SKM-1 treated with dmso at 0.1 percent for 144 hours (cell line): ENCODE measurements around the gene SPAG9.

ENCODE experiments used
- DNase-seq: peaks from one replicate; lab custom pipeline; 2025; ENCODE audit not compliant: unreplicated experiment; lab: John Stamatoyannopoulos, UW

Gene SPAG9

DNA sequence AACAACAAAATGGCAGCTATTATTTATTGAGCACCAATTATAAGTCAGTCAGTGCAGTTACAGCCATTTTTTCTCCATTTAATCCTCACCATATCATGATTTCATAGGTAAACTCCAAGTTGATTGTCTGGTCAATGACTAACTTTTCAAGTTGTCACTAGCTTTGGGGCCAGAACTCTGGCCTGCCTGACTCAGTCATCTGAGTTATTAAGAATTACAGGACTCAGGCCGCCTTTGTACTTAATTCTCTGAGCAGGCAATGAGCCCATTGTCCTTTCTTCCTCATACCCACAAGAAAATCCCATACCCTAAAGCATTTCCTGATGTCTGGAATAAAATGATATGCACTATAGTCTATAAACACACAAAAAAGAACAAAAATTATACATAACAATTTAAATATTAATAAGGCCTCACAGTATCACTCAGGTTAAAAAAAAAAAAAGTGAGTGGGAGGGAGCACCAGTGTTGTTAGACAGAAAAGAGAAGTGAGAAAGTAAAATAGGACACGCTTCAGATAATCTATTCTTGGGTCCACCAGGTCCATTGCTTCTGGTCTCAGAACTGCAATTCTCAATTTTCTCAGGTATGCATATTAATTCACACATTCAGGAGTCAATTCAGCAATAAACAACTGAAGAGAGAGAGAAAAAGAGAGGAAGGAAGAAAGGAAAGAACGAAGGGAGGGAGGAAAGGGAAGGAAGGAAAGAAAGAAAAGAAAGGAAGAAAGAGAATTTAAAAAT lies 70.2 kb downstream of the SPAG9 start:
- DNase-seq: no peak

GRCh38 chr17:51046514-51047384 lies 73.9 kb downstream of the SPAG9 start:
- DNase-seq: no peak

DNA sequence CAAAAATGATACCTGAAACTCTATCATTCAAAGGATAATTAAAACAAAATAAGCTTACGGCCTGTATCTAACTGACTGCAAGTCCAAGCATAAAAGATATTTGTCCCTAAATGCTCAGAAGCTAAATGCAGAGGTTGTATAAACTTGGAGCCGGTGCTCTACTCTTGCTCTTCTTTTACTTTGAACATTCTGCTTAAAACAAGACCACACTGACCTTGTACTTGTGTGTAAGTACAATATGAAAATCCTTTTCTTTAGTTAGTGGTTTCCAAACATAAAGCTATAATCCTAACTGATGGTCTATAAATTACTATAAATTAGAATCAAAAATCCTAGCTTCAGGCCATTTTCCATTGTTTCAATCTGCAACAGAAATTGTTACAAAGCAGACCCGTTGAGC lies 74.6 kb downstream of the SPAG9 start:
- DNase-seq: no peak

DNA sequence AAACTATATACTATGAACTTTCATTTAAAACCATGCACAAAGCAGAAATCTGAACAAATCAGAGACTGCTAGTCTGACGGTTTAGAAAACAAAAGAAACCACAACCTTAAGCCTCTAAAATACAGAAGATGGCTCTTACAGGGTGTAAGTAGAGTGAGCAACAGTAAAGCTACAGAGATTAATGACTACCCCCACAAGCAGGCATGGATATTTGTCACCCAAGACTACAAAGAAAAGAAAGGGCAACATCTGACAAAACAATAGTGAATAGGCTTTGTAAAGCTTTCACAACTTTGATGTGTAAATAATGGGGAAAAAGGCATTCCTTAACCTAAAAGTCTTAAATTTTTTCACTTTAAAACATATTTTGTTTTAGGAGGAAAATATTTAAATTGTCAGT lies 75.0 kb downstream of the SPAG9 start:
- DNase-seq: no peak

GRCh38 chr17:51044976-51045375 lies 75.7 kb downstream of the SPAG9 start:
- DNase-seq: no peak

- DNase-seq: peak; percentile 4
These were observed 84.6 kb downstream of the SPAG9 start for GRCh38 chr17:51036084-51036483.

GRCh38 chr17:51035431-51035830 lies 85.2 kb downstream of the SPAG9 start:
- no peak for DNase-seq

GRCh38 chr17:51034800-51035199 lies 85.9 kb downstream of the SPAG9 start:
- no peak for DNase-seq

DNA sequence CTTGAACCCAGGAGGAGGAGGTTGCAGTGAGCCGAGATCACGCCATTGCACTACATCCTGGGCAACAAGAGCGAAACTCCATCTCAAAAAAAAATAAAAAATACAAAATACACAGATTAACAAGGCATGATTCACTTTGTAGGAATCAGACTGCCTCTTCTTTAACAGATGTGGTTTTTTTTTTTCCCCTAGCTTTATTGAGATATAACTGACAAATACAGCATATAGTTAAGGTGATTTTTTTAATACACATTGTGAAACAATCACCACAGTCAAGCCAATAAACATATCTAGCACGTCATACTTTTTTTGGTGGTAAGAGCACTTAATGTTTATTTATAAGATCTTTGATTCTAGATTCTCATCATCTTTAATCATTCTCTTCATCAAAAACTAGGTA lies 87.8 kb downstream of the SPAG9 start:
- DNase-seq: no peak

- no peak for DNase-seq
These were observed 90.9 kb downstream of the SPAG9 start for GRCh38 chr17:51029568-51030463.

GRCh38 chr17:51029142-51029541 lies 91.5 kb downstream of the SPAG9 start:
- no peak for DNase-seq

DNA sequence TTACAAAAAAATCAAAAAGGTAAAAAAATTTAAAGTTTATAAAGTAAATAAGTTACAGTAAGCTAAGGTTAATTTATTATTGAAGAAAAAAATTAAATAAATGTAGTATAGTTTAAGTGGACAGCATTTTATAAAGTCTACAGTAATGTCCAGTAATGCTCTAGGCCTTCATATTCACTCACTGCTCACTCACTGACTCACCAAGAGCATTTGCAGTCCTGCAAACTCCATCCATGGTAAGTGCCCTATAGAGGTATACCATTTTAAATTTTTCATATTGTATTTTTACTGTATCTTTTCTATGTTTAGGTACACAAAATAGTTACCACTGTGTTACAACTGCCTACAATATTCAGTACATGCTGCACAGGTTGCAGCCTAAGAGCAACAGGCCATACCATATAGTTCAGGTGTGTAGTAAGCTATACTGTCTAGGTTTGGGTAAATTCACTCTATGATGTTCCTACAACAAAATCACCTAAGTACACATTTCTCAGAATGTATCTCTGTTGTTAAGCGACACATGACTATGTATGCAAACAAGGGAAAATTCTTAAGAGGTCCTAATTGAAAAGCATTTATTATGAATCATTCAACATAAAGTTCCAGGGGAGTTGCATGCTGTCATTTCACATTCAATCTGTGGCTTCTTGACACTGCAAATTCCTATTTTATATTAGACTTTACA lies 92.3 kb downstream of the SPAG9 start:
- no peak for DNase-seq

- no peak for DNase-seq
These were observed 102.1 kb downstream of the SPAG9 start for GRCh38 chr17:51018541-51018940.

DNA sequence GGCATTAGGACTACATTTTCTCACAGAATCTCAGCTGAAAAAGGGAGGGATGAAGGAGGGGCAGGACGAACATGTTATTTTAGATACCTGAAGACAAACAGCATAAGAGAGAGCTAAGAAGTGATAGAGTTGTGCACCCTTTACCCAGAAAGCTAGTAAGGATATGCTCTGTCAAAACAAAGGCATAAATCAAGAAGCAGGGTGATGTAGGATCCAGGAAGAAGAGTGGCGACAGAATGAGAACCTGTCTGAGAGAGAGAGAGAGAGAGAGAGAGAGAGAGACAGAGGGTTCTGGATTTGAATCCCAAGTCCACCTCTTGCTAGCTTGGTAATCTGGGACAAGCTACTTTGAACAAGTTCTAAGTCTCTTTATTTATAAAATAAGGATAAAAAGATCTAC lies 103.4 kb downstream of the SPAG9 start:
- DNase-seq: no peak

DNA sequence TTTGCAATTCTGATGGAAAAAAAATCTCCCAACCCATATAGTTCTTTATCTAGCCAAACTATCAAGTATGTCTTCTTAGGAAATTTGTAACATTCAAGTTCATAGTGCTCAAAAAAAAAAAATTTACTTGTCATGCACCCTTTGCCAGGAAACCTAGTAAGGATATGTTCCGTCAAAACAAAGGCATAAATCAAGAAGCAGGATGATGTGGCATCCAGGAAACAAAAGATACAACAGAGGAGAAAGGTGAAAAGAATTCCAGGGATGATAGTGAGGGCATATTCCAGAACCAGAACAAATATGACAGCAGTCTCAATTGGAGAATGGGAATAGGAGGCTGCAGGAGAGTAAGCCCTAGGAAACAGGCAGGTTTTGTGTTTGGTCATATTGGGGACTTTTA lies 104.6 kb downstream of the SPAG9 start:
- no peak for DNase-seq

DNA sequence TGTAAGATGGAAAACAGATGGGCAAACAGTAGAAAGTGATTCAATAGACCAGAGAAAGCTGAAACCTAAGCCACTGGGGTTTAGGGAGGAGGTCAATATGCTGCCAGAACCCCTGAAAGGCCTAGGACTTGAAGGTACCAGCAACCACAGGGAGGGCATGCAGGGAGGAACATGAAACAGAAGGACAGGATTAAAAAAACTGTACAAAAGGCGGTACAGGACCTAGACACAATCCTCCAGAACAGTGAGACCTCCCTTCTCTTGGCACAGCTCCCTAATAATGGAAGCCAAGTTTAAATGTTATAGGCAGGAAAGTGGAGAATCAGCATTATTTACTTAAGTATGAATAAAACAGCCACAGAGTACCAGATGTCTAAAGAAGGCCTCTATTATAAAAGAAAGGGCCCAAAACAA lies 105.5 kb downstream of the SPAG9 start:
- no peak for DNase-seq

DNA sequence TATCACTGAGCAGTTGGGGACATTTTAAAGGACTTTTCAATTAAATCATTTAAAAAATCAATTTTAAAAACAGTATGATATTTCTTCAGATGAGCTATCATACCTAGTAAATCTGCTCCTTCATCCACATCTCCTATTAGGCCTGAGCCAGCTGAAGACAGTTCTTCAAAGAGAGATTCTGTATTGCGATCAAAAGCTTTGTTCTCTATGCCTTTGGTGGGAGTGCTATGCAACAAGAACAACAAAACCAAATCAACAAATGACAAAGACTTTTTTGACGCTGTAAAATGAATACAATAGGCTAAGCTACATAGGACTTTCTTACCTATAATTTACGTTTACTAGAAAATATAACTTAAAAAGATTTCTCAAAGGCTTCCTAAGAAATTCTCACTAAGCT lies 106.5 kb downstream of the SPAG9 start:
- DNase-seq: no peak

DNA sequence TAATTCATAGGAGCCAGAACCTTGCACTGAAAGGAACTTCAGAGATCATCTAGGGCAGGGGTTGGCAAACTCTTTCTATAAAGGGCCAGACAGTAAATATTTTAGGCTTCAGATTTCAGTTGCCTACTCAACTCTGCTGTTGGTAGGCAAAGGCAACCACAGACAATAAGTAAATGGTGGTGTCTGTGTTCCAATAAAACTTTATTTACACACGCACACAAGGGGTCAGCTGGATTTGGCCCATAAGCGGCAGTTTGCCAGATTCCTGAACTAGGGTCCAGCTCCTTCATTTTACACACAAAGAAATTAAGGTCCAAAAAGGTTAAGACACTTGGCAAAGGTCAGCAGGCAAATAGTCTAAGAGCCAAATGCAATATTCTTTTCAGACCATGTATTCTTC lies 107.3 kb downstream of the SPAG9 start:
- no peak for DNase-seq

DNA sequence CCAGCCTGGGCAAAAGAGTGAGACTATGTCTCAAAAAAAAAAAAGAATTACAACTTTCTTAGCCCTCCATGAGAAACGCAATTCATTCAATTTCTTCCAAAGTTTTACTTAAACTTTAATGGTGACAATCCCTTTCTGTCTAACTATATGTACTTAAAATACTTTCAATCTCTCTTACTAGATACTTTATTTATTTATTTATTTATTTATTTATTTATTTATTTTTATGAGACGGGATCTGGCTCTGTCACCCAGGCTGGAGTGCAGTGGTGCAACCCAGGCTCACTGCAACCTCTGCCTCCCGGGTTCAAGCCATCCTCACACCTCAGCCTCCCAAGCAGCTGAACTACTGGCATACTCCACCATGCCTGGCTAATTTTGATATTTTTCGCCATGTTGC lies 108.1 kb downstream of the SPAG9 start:
- no peak for DNase-seq

DNA sequence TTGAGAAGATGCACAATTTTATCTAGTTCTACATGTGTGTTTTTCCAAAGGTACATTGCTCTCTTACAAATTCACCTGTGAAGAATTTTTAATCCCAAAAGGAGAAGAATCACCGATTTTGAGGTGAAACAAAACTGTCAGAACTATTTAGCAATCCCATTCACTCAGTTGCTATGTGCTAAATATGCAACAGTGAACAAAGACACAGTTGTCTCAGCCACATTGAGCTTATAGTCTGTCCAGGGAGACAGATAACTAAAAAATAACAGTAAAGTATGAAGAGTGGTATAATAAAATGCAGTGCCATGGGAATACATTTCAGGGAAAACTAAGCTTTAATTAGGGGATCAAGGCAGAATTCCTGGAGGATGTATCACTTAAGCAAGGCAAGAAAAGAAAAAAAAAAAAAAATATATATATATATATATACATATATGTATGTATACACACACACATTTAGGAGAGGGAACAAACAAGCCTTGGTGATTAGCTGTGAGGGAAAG lies 110.4 kb downstream of the SPAG9 start:
- DNase-seq: no peak

DNA sequence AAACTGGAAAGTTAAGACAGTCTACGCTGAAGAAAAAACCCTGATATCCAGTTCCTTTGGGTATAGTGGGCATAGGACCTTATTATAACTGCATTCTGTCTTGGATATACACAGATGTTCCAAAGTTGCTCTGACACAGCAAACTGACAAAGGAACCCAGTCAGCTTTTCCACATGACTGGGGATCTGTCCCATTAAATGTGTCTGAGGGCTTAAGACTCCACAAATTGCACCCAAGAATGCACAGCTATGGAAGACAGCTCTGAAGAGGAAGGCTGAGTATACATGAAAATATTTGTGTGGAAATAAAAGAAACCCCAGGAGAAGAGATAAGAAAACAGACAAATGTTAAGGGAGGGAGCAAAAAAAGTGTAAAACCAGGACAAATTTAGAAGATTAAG lies 114.1 kb downstream of the SPAG9 start:
- no peak for DNase-seq
